ENCODE results near the gene GAL3ST2.

GAL3ST2 gene

GRCh38 chr2:241810307-241811200 lies 33.9 kb downstream of the GAL3ST2 start:
- peak; percentile 4 for DNase-seq
- Mint-ChIP-seq H3K27me3 (ENCODE audit: low read depth, poor library complexity) (peaks cover 2% of the 10 kb centered on the region), H3K4me1 (peaks cover 33% of the 10 kb centered on the region), H3K27ac (no peak overlapping the region), H3K4me3 (no peak overlapping the region), H3K9me3 (no peaks in the 10 kb centered on the region), H3K36me3 (ENCODE audit: low read depth) (no peaks in the 10 kb centered on the region)
- TF ChIP-seq, protein P1, sequence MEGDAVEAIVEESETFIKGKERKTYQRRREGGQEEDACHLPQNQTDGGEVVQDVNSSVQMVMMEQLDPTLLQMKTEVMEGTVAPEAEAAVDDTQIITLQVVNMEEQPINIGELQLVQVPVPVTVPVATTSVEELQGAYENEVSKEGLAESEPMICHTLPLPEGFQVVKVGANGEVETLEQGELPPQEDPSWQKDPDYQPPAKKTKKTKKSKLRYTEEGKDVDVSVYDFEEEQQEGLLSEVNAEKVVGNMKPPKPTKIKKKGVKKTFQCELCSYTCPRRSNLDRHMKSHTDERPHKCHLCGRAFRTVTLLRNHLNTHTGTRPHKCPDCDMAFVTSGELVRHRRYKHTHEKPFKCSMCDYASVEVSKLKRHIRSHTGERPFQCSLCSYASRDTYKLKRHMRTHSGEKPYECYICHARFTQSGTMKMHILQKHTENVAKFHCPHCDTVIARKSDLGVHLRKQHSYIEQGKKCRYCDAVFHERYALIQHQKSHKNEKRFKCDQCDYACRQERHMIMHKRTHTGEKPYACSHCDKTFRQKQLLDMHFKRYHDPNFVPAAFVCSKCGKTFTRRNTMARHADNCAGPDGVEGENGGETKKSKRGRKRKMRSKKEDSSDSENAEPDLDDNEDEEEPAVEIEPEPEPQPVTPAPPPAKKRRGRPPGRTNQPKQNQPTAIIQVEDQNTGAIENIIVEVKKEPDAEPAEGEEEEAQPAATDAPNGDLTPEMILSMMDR (IDR thresholded peaks at IDR 0.05): no peak

DNA sequence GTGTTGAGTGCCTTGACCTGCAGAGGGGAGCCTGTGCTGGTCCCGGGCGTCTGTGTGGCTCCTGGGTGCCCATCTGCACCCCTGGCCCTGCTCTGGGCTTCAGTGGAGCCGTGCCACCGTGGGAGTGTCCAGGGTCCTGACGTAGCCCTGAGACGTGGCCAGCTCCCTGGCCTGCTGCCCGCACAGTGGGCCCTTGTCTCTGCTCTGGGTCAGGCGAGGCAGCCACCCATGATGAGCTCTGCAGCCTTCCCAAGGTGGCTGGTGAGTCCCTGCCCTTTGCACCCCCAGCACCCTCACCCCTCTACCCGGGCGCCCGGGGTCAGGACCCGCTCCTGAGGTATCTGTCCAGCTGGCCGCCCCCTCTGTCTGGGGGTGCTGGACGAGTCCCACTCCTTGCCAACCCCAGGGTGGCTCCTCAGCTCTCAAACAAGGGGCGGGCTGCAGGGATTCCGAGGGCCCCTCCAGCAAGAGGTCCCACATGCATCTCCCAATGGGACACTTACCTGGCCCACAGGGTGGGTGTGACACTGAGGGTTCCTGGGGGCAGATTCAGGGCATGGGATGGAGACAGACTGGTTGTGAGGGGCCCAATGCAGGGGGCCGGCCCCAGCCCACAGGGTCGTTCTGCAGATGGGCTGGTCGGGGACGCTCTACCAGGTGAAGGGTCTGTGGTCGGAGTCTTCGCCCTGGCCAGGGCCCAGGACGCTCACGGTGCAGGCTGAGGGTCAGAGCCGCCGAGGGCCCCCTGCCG lies 34.8 kb downstream of the GAL3ST2 start:
- TF ChIP-seq, protein P1 (IDR thresholded peaks at IDR 0.05): no peak
- Mint-ChIP-seq H3K4me3 (no peak overlapping the region), H3K4me1 (peaks cover 34% of the 10 kb centered on the region), H3K27me3 (ENCODE audit: low read depth, poor library complexity) (peaks cover 2% of the 10 kb centered on the region), H3K27ac (no peak overlapping the region), H3K9me3 (no peaks in the 10 kb centered on the region), H3K36me3 (ENCODE audit: low read depth) (no peaks in the 10 kb centered on the region)
- peak; percentile 2 for DNase-seq

DNA sequence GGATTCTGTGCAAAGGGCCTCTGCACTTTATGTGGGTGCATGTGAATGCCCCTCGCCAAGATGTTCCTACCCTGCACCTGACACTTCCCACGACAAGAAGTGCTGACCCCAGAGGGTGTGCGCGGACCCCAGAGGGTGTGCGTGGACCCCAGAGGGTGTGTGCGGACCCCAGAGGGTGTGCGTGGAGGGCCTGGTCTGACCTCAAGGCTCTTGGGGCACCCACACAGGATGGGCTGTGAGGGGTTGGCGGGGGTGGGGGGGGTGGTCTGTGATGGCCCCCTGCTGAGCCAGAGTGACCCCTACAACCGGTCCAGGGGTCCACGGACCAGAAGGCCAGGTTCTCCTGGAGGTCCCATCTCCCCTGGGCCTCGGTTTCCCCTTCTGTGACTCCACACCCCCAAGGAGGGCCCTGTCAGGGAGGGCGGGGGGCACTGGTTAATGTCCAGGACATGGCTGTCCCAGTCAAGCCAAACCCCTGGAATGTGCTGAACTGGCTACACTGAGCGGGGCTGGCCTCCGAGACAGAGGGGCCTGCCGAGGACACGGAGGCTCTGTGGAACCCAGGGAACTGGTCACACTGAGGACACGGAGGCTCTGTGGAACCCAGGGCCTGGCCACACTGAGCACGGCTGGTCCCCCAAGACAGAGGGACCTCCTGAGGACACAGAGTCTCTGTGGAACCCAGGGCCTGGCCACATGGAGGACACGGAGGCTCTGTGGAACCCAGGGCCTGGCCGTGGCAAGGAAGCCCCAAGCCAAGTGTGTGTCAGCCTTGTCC lies 35.5 kb downstream of the GAL3ST2 start:
- no peak for DNase-seq
- Mint-ChIP-seq H3K27me3 (ENCODE audit: low read depth, poor library complexity) (peaks cover 2% of the 10 kb centered on the region), H3K9me3 (no peaks in the 10 kb centered on the region), H3K27ac (no peak overlapping the region), H3K36me3 (ENCODE audit: low read depth) (no peaks in the 10 kb centered on the region), H3K4me3 (no peak overlapping the region), H3K4me1 (peaks cover 34% of the 10 kb centered on the region)
- TF ChIP-seq, protein P1 (IDR thresholded peaks at IDR 0.05): no peak

GRCh38 chr2:241812730-241813643 lies 36.4 kb downstream of the GAL3ST2 start:
- TF ChIP-seq, protein P1 (IDR thresholded peaks at IDR 0.05): no peak
- H3K36me3 Mint-ChIP-seq (ENCODE audit: low read depth): no peaks in the 10 kb centered on the region
- H3K27ac Mint-ChIP-seq: no peak overlapping the region
- H3K4me3 Mint-ChIP-seq: no peak overlapping the region
- no peak for DNase-seq
- H3K4me1 Mint-ChIP-seq: peaks cover 38% of the 10 kb centered on the region
- no peaks in the 10 kb centered on the region for H3K9me3 Mint-ChIP-seq
- peaks cover 2% of the 10 kb centered on the region for H3K27me3 Mint-ChIP-seq (ENCODE audit: low read depth, poor library complexity)
